GM10248 (cell line): ENCODE data around the gene ALDH1L1.

Source experiments
- CTCF ChIA-PET: fragments of 300-600 bp; sonication (Branson Sonifier 250); formaldehyde crosslinking; extraction: SDS; loops from one replicate; lab custom pipeline; 2021; ENCODE audit warnings: antibody characterized with exemption; lab: Yijun Ruan, JAX
- POLR2A ChIA-PET: fragments of 350-650 bp; sonication (Branson Sonifier 250); formaldehyde crosslinking; extraction: SDS; loops from one replicate; lab custom pipeline; 2020; ENCODE audit warnings: antibody characterized with exemption; lab: Yijun Ruan, JAX
- DNase-seq: peaks from one replicate; pipeline ENCODE4 v3.0.0; 2012; ENCODE audit errors: extremely low spot score
- TF ChIP-seq, protein P1 (sequence below): IDR thresholded peaks from 2 replicates; pipeline ENCODE4 v1.5.1; 2012; ENCODE audit warnings: mild to moderate bottlenecking, low read depth; ENCODE audit errors: extremely low read depth, missing control alignments, control extremely low read depth

Gene ALDH1L1

DNA sequence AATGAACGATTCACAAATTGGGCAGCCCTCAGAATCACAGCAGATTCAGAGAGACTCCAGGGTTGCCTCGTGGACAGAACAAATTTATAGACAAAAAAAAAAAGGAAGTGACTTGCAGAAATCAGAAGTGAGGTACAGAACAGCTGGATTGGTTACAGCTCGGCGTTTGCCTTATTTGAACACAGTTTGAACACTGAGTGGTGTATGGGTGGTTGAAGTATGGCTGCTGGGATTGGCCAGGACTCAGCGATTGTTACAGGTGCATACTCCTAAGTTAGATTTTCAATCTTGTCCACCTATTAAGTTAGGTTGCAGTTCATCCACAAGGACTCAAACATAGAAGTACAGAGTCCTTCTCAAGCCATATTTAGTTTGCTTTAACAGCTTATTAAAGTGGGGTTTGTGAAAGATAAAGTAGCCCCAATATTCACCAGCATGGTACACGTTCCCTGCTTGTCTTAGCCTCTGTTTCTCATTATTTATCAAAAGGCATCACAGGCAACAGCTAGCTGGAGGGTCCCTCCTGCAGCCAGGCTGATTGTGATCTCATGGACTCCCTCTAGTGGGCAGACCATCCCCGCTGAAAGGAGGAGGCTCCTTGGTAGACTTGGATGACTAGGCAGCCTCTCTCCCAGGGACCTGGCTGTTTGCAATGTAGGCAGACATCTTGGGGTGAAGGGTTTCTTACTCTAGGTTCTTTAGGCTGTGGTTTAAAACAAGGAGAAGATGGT, 17.6 kb upstream of the ALDH1L1 start:
- ChIA-PET CTCF (interaction anchor here (0.8 to 3.3 kb wide), 15 partner anchors 9 to 481 kb away, joined by 3 to 35 read pairs (median 4); no protein-coding TSS in a partner anchor), POLR2A (no interaction called here)
- TF ChIP-seq, protein P1, sequence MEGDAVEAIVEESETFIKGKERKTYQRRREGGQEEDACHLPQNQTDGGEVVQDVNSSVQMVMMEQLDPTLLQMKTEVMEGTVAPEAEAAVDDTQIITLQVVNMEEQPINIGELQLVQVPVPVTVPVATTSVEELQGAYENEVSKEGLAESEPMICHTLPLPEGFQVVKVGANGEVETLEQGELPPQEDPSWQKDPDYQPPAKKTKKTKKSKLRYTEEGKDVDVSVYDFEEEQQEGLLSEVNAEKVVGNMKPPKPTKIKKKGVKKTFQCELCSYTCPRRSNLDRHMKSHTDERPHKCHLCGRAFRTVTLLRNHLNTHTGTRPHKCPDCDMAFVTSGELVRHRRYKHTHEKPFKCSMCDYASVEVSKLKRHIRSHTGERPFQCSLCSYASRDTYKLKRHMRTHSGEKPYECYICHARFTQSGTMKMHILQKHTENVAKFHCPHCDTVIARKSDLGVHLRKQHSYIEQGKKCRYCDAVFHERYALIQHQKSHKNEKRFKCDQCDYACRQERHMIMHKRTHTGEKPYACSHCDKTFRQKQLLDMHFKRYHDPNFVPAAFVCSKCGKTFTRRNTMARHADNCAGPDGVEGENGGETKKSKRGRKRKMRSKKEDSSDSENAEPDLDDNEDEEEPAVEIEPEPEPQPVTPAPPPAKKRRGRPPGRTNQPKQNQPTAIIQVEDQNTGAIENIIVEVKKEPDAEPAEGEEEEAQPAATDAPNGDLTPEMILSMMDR, result peak; percentile 61
- DNase-seq, result peak; percentile 54

DNA sequence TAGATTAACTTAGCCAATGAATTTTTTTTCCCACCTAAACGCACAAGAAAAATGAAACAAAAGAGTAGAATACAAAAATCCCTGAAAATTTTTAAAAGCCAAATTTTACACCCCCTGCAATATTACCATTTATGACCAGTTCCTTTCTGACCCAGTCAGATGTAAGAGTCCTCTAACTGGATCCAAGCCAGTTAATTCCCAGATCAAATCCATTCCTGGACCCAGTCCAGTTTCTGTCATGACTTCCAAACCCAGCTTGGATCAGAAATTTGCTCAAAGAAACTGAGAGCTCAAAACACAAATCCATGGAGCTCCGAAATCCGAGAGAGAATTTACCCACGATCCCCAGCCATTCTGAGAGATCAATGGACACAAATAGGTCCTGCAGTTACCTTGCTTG, 17.0 kb upstream of the ALDH1L1 start:
- TF ChIP-seq, protein P1, result no peak
- ChIA-PET CTCF (interaction anchor here (0.8 to 3.3 kb wide), 9 partner anchors 10 to 226 kb away, joined by 3 to 35 read pairs (median 4); no protein-coding TSS in a partner anchor), POLR2A (no interaction called here)
- DNase-seq, result no peak

DNA sequence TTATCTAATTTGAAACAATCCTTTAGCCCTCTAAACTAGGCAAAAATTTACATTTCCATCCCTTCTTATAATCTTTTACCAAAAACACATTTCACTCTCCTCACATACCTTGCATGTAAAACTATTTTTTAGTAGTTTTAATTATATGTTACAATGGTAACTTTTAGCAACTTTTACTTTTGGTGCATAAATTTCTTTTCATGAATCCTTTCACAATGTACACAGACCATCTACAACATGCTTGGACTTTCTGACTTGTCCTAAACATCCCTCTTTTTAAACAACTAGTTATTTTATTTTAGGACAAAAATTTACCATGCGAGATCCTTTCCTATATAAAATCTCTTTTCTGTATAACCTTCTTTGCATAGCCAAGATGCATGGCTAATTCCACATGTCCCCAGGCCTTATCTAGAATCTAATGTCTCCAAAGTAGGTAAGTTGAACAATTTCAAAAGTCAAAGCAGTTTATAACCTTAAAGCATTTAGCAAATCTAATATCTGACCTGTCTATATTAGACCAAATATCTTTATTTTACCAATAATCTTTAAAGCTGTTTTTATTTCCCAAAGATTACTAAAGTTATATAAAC, 14.4 kb upstream of the ALDH1L1 start:
- CTCF ChIA-PET, result interaction anchor here (1.1 kb wide), 1 partner anchor 223 kb away, joined by 3 read pairs; no protein-coding TSS in a partner anchor
- TF ChIP-seq, protein P1, result no peak
- POLR2A ChIA-PET, result no interaction called here
- no peak for DNase-seq

DNA sequence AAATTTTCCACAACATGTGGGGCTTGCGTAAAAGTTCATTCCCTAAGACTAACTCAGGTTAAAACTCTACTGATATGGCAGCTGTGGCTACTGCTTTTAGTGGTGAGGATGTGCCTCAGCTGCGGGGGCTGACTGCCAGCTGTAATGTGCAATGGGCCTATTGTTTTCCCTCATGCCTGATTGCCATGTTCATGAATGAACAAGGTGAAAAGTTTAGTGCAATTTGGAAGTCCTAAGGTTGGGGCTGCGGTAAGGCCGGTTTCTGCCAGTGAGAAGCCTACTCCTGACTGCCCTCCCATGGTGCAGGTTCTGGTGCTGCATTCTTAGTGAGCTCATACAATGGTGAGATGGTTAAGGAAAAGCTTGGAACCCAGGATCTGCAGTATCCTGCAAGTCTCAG, 10.9 kb upstream of the ALDH1L1 start:
- POLR2A ChIA-PET, result no interaction called here
- CTCF ChIA-PET, result interaction anchor here (0.8 to 2.2 kb wide), 2 partner anchors 57 to 146 kb away, joined by 3 to 4 read pairs; no protein-coding TSS in a partner anchor

DNA sequence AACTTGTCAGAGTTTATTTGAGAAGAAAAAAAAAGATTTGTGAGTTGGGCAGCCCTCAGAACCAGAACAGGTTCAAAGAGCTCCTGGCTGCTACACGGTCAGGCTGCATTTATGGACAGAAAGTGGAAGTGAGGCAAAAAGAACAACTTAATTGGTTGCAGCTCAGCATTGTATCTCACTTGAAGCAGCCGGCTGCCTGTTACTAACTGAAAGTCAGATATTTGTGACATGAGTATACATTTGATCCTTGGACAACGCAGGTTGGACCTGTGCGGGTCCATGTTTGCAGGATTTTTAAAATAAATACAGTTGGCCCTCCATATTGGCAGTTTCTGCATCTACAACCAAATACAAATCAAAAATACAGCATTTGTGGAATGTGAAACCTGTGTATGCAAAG, 7.5 kb upstream of the ALDH1L1 start:
- DNase-seq, result no peak
- ChIA-PET POLR2A (no interaction called here), CTCF (interaction anchor here (1.1 to 2.3 kb wide), 2 partner anchors 9 to 11 kb away, joined by 4 to 12 read pairs; no protein-coding TSS in a partner anchor)
- TF ChIP-seq, protein P1, result no peak

More for the DNA sequence above, 10.9 kb upstream of the ALDH1L1 start:
- no peak for DNase-seq
- TF ChIP-seq, protein P1, result no peak

DNA sequence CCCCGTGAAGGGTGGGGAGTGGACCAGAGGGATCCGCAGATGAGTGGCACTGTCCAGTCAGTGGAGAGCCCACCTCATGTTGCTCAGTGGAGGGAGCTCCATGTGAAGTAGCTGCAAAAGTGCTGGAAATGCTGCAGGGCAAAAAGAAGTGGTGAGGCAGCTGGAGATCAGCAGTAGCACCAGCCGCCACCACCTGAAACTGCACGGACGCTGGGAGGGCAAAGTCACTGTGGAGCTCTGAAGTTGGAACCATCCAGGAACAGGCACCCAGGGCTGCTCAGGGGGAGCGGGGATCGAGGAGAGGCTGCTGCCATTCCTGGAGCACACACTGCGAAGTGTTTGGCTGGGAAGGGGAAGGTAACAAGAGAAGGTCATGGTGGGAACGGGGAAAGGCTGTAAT, 6.4 kb upstream of the ALDH1L1 start:
- TF ChIP-seq, protein P1, result no peak
- POLR2A ChIA-PET, result no interaction called here
- CTCF ChIA-PET, result interaction anchor here (2.3 kb wide), 1 partner anchor 10 kb away, joined by 12 read pairs; no protein-coding TSS in a partner anchor
- no peak for DNase-seq
